Hepatocyte (in vitro differentiated cells): ENCODE data around the gene ZSCAN25.

ENCODE experiments used
- CTCF ChIP-seq: fragments of 200-600 bp; sonication (generic); IDR thresholded peaks from 2 replicates; pipeline ENCODE4 v1.5.1; 2016; ENCODE audit warnings: antibody characterized with exemption, mild to moderate bottlenecking; ENCODE audit not compliant: poor library complexity
- EZH2 ChIP-seq: fragments of 200-600 bp; sonication (generic); IDR thresholded peaks from 2 replicates; pipeline ENCODE4 v1.6.1; 2016; ENCODE audit warnings: antibody characterized with exemption, mild to moderate bottlenecking, borderline replicate concordance

GRCh38 chr7:99588868-99589267 lies 27.9 kb upstream of the ZSCAN25 start:
- TF ChIP-seq CTCF = no peak
- no peak for TF ChIP-seq EZH2
